Fibroblast of the aortic adventitia (primary cell): ENCODE measurements around the gene CCL24. TPM values are rescaled to one million over a fixed set of nuclear protein-coding genes. Genes with fewer than 3 reads are reported as not detected.
A peak's percentile ranks its signal among the peaks of the same experiment; 100 is the strongest.
"Not testable (repeated sequence)": the region's sequence is repeated elsewhere in the genome, so short reads cannot be mapped to it uniquely, and the experiment has no call there.

ENCODE experiments used
- DNase-seq: peaks from one replicate; pipeline ENCODE4 v3.0.0-alpha.2; 2010; ENCODE audit warnings: low read depth
- H3K4me3 ChIP-seq: 2 replicates; pipeline ENCODE4 v1.5.1; 2011; ENCODE audit warnings: low read depth, mild to moderate bottlenecking, control low read depth, low read length, moderate library complexity
- total RNA-seq: library from RNA; depleted of rRNA; stranded (reverse); fragments of >200 nt; gene quantifications from 2 replicates; pipeline ENCODE4 v1.2.3, GENCODE V29; 2012; ENCODE audit warnings: low replicate concordance
- TF ChIP-seq, protein P1 (sequence below): IDR thresholded peaks from 2 replicates; pipeline ENCODE4 v1.5.1; 2011; ENCODE audit warnings: mild to moderate bottlenecking, low read length, control low read depth, inconsistent platforms; ENCODE audit not compliant: insufficient read depth

The CCL24 gene, protein sequence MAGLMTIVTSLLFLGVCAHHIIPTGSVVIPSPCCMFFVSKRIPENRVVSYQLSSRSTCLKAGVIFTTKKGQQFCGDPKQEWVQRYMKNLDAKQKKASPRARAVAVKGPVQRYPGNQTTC
- not detected in 2 replicates for total RNA-seq

DNA sequence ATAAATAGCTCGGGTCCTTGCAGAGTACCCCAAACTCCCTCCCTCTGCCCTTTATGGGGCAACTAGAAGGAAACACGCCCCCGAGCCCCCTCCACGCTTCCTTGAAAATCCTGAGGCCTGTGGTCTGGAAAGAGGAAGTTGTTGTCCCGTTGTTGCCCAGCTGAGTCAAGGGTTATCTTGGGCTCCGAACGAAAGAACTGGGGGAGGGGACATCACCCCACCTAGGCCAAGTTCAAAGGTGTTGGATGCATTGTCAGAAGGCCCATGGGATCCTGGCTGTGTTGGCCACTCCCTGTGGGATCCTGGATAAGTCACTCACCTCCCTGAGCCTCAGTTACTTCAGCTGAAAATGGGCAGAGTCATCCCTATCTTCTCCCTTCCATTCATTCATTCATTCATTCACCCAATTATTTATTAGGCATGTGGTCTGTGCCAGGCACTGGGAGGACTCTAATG is at the start of gene CCL24:
CCL24 (minus strand) TSS at position 26 of the 456 bp plus-strand sequence. CDS start 91 bp downstream, outside the sequence.
- TF ChIP-seq, protein P1, sequence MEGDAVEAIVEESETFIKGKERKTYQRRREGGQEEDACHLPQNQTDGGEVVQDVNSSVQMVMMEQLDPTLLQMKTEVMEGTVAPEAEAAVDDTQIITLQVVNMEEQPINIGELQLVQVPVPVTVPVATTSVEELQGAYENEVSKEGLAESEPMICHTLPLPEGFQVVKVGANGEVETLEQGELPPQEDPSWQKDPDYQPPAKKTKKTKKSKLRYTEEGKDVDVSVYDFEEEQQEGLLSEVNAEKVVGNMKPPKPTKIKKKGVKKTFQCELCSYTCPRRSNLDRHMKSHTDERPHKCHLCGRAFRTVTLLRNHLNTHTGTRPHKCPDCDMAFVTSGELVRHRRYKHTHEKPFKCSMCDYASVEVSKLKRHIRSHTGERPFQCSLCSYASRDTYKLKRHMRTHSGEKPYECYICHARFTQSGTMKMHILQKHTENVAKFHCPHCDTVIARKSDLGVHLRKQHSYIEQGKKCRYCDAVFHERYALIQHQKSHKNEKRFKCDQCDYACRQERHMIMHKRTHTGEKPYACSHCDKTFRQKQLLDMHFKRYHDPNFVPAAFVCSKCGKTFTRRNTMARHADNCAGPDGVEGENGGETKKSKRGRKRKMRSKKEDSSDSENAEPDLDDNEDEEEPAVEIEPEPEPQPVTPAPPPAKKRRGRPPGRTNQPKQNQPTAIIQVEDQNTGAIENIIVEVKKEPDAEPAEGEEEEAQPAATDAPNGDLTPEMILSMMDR = no peak
- no peak for DNase-seq
- no peak within 1 kb of the TSS for H3K4me3 ChIP-seq

DNA sequence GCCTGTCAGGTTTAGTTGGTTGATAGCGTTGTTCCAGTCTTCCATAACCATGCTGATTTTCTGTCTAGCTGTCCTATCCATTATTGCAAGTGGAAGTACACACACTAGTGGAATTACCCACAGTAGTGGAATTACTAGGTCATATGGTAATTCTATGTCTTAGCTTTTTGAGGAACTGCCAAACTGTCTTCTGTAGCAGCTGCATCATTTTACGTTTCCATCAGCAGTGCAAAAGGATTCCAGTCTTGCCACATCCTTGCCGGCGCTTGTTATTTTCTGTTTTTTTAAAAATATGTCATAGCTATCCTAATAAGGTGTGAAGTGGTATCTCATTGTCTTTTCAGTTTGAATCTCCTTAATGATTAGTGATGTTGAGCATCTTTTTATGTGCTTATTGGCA is 48.0 kb upstream of the CCL24 start:
- TF ChIP-seq, protein P1 = no peak
- H3K4me3 ChIP-seq = no peak overlapping the region
- DNase-seq = peak; percentile 69

DNA sequence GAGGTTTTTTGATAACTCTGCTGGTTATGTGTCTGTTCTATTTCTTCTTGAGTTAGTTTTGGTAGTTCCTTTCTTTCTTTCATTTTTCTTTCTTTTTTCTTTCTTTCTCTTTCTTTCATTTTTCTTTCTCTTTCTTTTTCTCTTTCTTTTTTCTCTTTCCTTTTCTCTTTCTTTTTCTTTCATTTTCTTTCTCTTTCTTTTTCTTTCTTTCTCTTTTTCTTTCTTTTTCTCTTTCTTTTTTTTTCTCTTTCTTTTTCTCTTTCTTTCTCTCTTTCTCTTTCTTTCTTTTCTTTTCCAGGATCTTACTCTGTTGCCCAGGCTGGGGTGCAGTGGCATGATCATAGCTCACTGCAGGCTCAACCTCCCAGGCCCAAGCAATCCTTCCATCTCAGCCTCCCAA is 44.8 kb upstream of the CCL24 start:
- TF ChIP-seq, protein P1 = no peak
- H3K4me3 ChIP-seq = no peak overlapping the region
- no peak for DNase-seq

DNA sequence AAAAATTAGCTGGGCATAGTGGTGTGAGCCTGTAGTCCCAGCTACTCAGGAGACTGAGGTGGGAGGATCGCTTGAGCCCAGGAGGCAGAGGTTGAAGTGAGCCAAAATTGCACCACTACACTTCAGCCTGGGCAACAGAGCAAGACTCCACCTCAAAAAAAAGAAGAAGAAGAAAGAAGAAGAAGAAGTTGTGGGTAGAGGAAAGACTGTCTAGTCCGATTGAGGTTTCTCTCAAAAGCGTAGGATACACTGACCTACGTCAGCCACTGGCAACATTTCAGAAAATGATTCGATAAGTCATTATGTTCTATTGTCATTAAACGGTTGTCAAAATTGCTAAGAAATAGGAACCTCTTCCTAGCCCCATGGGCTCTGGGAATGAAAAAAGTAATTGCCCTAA is 42.9 kb upstream of the CCL24 start:
- DNase-seq = no peak

DNA sequence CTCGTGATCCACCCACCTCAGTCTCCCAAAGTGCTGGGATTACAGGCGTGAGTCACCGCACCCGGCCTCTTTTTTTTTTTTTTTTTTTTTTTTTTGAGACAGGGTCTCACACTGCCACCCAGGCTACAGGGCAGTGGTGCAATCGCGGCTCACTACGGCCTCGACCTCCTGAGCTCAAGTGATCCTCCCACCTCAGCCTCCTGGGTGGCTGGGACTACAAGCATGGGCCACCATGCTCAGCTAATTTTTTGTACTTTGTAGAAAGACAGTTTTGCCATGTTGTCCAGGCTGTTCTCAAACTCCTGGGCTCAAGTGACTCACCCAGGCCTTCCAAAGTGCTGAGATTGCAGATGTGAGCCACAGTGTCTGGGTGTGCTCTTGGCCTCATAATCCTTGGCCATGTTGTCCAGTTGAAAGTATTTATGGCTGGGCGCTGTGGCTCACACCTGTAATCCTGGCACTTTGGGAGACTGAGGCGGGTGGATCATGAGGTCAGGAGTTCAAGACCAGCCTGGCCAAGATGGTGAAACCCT is 41.3 kb upstream of the CCL24 start:
- not testable (repeated sequence) for H3K4me3 ChIP-seq, DNase-seq

More for the DNA sequence above, 42.9 kb upstream of the CCL24 start:
- TF ChIP-seq, protein P1 = no peak
- H3K4me3 ChIP-seq = no peak overlapping the region

DNA sequence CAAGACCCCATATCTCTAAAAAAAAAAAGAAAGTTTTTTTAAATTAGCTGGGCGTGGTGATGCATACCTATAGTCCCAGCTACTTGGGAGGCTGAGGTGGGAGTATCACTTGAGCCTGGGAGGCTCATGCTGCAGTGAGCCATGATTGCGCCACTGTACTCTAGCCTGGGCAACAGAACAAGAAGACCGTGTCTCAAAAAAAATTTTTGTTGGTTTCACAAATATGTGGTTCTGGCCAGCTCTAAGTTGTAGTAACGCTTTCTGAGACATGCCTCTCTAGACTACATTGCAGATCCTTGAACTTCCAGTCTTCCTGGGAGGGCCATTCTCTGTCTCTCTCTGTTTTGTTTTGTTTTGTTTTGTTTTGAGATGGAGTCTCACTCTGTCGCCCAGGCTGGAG is 40.6 kb upstream of the CCL24 start:
- TF ChIP-seq, protein P1 = no peak
- peak; percentile 75 for DNase-seq
- no peak overlapping the region for H3K4me3 ChIP-seq

DNA sequence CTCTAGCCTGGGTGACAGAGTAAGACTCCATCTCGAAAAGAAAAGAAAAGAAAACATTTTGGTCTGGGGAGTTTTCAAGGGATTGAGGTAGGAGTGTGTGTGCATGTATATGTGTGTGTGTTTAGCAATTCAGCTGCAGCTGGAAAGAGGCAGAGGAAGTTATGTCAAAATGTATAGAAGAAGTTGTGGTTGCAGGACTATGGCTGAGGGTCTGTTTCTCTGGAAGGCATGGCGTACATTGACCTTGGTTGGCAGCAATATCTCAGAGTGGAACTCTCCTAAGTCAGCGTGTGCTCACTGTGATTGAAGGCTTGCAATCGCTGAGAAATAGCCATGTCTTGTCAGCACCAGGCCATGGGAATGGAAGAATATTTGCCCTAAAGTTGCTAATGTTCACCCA is 36.6 kb upstream of the CCL24 start:
- H3K4me3 ChIP-seq = no peak overlapping the region
- TF ChIP-seq, protein P1 = no peak
- no peak for DNase-seq
